ENCODE data around the gene CHRNA1. TPM values are rescaled to one million over a fixed set of nuclear protein-coding genes. Genes with fewer than 3 reads are reported as not detected.

CHRNA1 gene
- total and polyA plus RNA-seq, 2 of the 13 experiments (the other 11 are each of a cell fraction or from before 2014, with no cell fraction given) = not detected

DNA sequence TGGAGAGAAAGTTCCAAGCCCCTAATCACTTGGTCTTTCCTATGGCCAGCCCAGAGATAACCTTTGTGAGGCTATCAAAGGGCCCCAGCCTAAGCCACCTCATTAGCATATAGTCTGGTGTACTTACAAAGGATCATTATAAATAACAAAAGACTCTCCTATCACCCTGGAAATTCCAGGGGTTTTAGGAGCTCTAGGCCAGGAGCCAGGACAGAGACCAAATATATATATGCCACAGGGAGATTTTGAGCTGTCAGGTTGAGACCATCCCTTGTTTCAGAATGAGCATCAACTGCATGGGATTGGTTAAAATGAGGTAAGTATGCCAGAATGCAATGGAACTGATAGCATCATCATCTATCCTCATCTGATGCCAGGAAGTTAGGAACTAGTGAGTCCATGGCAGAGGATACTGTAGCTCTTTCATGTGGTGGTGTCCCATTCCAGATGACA, 32.1 kb upstream of the CHRNA1 start:
- H3K4me3 ChIP-seq (replicated peaks in 1 of 3; ENCODE audit: insufficient read depth in 1 of 3, low read depth in 2 of 3, low read length in 3 of 3) = no peak overlapping the region
- H3K9me3 ChIP-seq (ENCODE audit: low read length) = no peaks in the 10 kb centered on the region
- BruUV-seq (replicated peaks) = no TSS peak
- H3K36me3 ChIP-seq (replicated peaks in 1 of 2; ENCODE audit: control insufficient read depth in 1 of 2, insufficient read depth in 2 of 2, low read length in 2 of 2) = no peaks in the 10 kb centered on the region
- no peak overlapping the region for H2AFZ ChIP-seq (ENCODE audit: low read length)
- CTCF ChIA-PET (ENCODE audit: low intra/inter-chr PET ratio, low total read pairs) = no interaction called here
- no peak overlapping the region for H3K9ac ChIP-seq (ENCODE audit: insufficient read depth, low read depth, low read length)
- no peaks in the 10 kb centered on the region for H3K79me2 ChIP-seq (ENCODE audit: insufficient read depth, low read length)
- in situ Hi-C loops (cut with HindIII; ENCODE audit: extremely low pct_ligation_motif_present, low pct_unique_long_range_greater_than_20kb) = no loop called here
- TF ChIP-seq FOSL2 (CRISPR knock-in tag; IDR thresholded peaks at IDR 0.05) (no peak), SP1 (IDR thresholded peaks at IDR 0.05) (no peak), SP1 (CRISPR knock-in tag; IDR thresholded peaks at IDR 0.05) (no peak), ZNF577 (CRISPR knock-in tag; IDR thresholded peaks at IDR 0.05; ENCODE audit: borderline replicate concordance, low read depth) (no peak), AKAP8 (CRISPR knock-in tag; IDR thresholded peaks at IDR 0.05) (no peak), ZNF24 (IDR thresholded peaks at IDR 0.05) (no peak), SNRNP70 (IDR thresholded peaks at IDR 0.05; ENCODE audit: low read depth, low read length) (no peak), GABPA (IDR thresholded peaks at IDR 0.05; ENCODE audit: low read depth, low read length) (no peak), GABPA (CRISPR knock-in tag; IDR thresholded peaks at IDR 0.05; ENCODE audit: low read depth) (no peak), ZNF816 (CRISPR knock-in tag; IDR thresholded peaks at IDR 0.05; ENCODE audit: borderline replicate concordance) (no peak), REL (CRISPR knock-in tag; conservative IDR thresholded peaks at IDR 0.05) (no peak), GLI4 (CRISPR knock-in tag; IDR thresholded peaks at IDR 0.05; ENCODE audit: borderline replicate concordance) (no peak), HOXA7 (CRISPR knock-in tag; IDR thresholded peaks at IDR 0.05) (no peak), ZNF343 (CRISPR knock-in tag; IDR thresholded peaks at IDR 0.05) (no peak), ZNF263 (CRISPR knock-in tag; IDR thresholded peaks at IDR 0.05) (no peak)
- TF ChIP-seq, protein P1, sequence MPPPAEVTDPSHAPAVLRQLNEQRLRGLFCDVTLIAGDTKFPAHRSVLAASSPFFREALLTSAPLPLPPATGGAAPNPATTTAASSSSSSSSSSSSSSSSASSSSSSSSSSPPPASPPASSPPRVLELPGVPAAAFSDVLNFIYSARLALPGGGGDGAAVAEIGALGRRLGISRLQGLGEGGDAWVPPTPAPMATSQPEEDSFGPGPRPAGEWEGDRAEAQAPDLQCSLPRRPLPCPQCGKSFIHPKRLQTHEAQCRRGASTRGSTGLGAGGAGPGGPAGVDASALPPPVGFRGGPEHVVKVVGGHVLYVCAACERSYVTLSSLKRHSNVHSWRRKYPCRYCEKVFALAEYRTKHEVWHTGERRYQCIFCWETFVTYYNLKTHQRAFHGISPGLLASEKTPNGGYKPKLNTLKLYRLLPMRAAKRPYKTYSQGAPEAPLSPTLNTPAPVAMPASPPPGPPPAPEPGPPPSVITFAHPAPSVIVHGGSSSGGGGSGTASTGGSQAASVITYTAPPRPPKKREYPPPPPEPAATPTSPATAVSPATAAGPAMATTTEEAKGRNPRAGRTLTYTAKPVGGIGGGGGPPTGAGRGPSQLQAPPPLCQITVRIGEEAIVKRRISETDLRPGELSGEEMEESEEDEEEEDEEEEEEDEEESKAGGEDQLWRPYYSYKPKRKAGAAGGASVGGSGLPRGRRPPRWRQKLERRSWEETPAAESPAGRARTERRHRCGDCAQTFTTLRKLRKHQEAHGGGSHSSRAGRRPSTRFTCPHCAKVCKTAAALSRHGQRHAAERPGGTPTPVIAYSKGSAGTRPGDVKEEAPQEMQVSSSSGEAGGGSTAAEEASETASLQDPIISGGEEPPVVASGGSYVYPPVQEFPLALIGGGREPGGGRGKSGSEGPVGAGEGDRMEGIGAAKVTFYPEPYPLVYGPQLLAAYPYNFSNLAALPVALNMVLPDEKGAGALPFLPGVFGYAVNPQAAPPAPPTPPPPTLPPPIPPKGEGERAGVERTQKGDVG (CRISPR knock-in tag; IDR thresholded peaks at IDR 0.05; ENCODE audit: borderline replicate concordance) = no peak
- TF ChIP-seq, protein P2, sequence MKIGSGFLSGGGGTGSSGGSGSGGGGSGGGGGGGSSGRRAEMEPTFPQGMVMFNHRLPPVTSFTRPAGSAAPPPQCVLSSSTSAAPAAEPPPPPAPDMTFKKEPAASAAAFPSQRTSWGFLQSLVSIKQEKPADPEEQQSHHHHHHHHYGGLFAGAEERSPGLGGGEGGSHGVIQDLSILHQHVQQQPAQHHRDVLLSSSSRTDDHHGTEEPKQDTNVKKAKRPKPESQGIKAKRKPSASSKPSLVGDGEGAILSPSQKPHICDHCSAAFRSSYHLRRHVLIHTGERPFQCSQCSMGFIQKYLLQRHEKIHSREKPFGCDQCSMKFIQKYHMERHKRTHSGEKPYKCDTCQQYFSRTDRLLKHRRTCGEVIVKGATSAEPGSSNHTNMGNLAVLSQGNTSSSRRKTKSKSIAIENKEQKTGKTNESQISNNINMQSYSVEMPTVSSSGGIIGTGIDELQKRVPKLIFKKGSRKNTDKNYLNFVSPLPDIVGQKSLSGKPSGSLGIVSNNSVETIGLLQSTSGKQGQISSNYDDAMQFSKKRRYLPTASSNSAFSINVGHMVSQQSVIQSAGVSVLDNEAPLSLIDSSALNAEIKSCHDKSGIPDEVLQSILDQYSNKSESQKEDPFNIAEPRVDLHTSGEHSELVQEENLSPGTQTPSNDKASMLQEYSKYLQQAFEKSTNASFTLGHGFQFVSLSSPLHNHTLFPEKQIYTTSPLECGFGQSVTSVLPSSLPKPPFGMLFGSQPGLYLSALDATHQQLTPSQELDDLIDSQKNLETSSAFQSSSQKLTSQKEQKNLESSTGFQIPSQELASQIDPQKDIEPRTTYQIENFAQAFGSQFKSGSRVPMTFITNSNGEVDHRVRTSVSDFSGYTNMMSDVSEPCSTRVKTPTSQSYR (CRISPR knock-in tag; IDR thresholded peaks at IDR 0.05; ENCODE audit: borderline replicate concordance) = no peak
- TF ChIP-seq, protein P3, sequence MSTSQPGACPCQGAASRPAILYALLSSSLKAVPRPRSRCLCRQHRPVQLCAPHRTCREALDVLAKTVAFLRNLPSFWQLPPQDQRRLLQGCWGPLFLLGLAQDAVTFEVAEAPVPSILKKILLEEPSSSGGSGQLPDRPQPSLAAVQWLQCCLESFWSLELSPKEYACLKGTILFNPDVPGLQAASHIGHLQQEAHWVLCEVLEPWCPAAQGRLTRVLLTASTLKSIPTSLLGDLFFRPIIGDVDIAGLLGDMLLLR (CRISPR knock-in tag; IDR thresholded peaks at IDR 0.05) = no peak
- POLR2A ChIA-PET = no interaction called here
- no peak for FAIRE-seq
- intact Hi-C loops (cut with micrococcal nuclease; ENCODE audit: unreplicated experiment) = no loop called here
- no peak for ATAC-seq
- H3K27ac ChIP-seq (ENCODE audit: extremely low read length, insufficient read depth, low read length) = no peak overlapping the region
- H3K27me3 ChIP-seq (ENCODE audit: control insufficient read depth in 1 of 2, insufficient read depth in 2 of 2, low read length in 2 of 2) = peaks cover 3 to 26% of the 10 kb centered on the region in 2 experiments; a peak in 3 of 5 replicates
- no peaks in the 10 kb centered on the region for H4K20me1 ChIP-seq (ENCODE audit: insufficient read depth, low read length)
- H3K4me1 ChIP-seq (ENCODE audit: insufficient read depth, low read length) = no peaks in the 10 kb centered on the region
- H3K4me2 ChIP-seq (ENCODE audit: low read depth, low read length) = no peak overlapping the region
- no peak for DNase-seq (ENCODE audit: low spot score)
